K562 (cell line): ENCODE measurements around the gene ASPHD2. TPM values are rescaled to one million over a fixed set of nuclear protein-coding genes. Genes with fewer than 3 reads are reported as not detected.

Experiments used
- ATAC-seq: fragments of 200-7000 bp; cut with Tn5 transposase; 3 replicates; pipeline ENCODE4 v1.9.1; 2020; ENCODE audit warnings: moderate library complexity
- BruUV-seq: library from RNA; stranded (reverse); fragments of 400-500 nt; replicated peaks from 2 replicates; lab custom pipeline; 2021; lab: Mats Ljungman, UMichigan
- CTCF ChIA-PET: fragments of 300-600 bp; formaldehyde crosslinking; extraction: SDS; loops from one replicate; lab custom pipeline; 2021; ENCODE audit warnings: low intra/inter-chr PET ratio; lab: Yijun Ruan, JAX
- POLR2A ChIA-PET: fragments of 300-600, 350-650 bp; sonication (Branson Sonifier 250); formaldehyde crosslinking; extraction: SDS; loops from one replicate; lab custom pipeline; 2021; ENCODE audit warnings: antibody characterized with exemption, inconsistent platforms; lab: Yijun Ruan, JAX
- DNase-seq, 4 experiments: peaks; one replicate each; pipeline versions ENCODE4 v3.0.0 to v3.0.0-alpha.2; 2011 to 2018; ENCODE audit warnings: low spot score in 3 of 4, mixed read lengths in 3 of 4; ENCODE audit errors: extremely low read depth in 1 of 4
- FAIRE-seq: peaks from 2 replicates; lab custom pipeline; 2011; peaks lifted over from hg19 to GRCh38; lab: Jason Lieb, UNC
- H2AFZ ChIP-seq: 2 replicates; pipeline ENCODE4 v1.6.0; 2011; ENCODE audit warnings: low read depth, low read length, control low read depth, inconsistent platforms
- H3K27ac ChIP-seq: fragments of 200-600 bp; 3 replicates; pipeline ENCODE4 v1.8.0; 2011; ENCODE audit warnings: low read depth, mild to moderate bottlenecking, control low read depth, inconsistent platforms, low read length, moderate library complexity, mixed read lengths; ENCODE audit errors: extremely low read depth
- H3K27me3 ChIP-seq, 2 experiments: fragments of 300-600 bp in 1 of 2; 2 replicates in 1 of 2; 3 replicates in 1 of 2; pipeline versions ENCODE4 v1.6.0 to v1.8.0; 2011; ENCODE audit warnings: inconsistent platforms in 2 of 2, low read length in 2 of 2, mild to moderate bottlenecking in 1 of 2, mixed read lengths in 1 of 2, moderate library complexity in 1 of 2; ENCODE audit not compliant: control insufficient read depth in 2 of 2, insufficient read depth in 2 of 2
- H3K36me3 ChIP-seq: fragments of 300-600 bp; 3 replicates; pipeline ENCODE4 v1.8.0; 2011; ENCODE audit warnings: mild to moderate bottlenecking, low read length, inconsistent platforms; ENCODE audit not compliant: control insufficient read depth, insufficient read depth
- H3K4me1 ChIP-seq, 2 experiments: fragments of 200-600 bp in 1 of 2; replicated peaks in 1 of 2; 2 replicates in 1 of 2; 3 replicates in 1 of 2; pipeline versions ENCODE4 v1.5.1 to v1.8.0; 2011; ENCODE audit warnings: inconsistent platforms in 2 of 2, low read length in 2 of 2, mild to moderate bottlenecking in 1 of 2, mixed read lengths in 1 of 2, moderate library complexity in 1 of 2; ENCODE audit not compliant: control insufficient read depth in 2 of 2, insufficient read depth in 2 of 2
- H3K4me2 ChIP-seq: 2 replicates; pipeline ENCODE4 v1.6.1; 2011; ENCODE audit warnings: low read length, control low read depth, inconsistent platforms, mixed read lengths; ENCODE audit not compliant: insufficient read depth
- H3K4me3 ChIP-seq: fragments of 200-600 bp; sonication (generic), shearing (Covaris generic); 2 replicates; pipeline ENCODE4 v1.5.1; 2016; ENCODE audit warnings: control low read depth, inconsistent platforms
- H3K79me2 ChIP-seq: fragments of 200-600 bp; 3 replicates; pipeline ENCODE4 v1.8.0; 2011; ENCODE audit warnings: low read length, inconsistent platforms; ENCODE audit not compliant: control insufficient read depth, insufficient read depth
- H3K9ac ChIP-seq, 2 experiments: 2 replicates each; pipeline versions ENCODE4 v1.6.0 to v1.6.1; 2011; ENCODE audit warnings: low read depth in 2 of 2, low read length in 2 of 2, control low read depth in 1 of 2, inconsistent platforms in 1 of 2, mild to moderate bottlenecking in 1 of 2, mixed read lengths in 1 of 2; ENCODE audit not compliant: insufficient read depth in 1 of 2
- H3K9me1 ChIP-seq: one replicate; pipeline ENCODE4 v1.6.0; 2011; ENCODE audit warnings: inconsistent platforms, mild to moderate bottlenecking, low read length, moderate library complexity; ENCODE audit not compliant: control insufficient read depth, insufficient read depth
- H3K9me3 ChIP-seq: replicated peaks from 2 replicates; pipeline ENCODE4 v1.5.1; 2011; ENCODE audit warnings: low read depth, low read length, inconsistent platforms; ENCODE audit not compliant: control insufficient read depth, insufficient read depth
- H4K20me1 ChIP-seq: replicated peaks from 2 replicates; pipeline ENCODE4 v1.6.1; 2011; ENCODE audit warnings: low read length, inconsistent platforms, mixed read lengths; ENCODE audit not compliant: control insufficient read depth, insufficient read depth
- DACH1 ChIP-seq: fragments of 450-650 bp; IDR thresholded peaks from 2 replicates; pipeline ENCODE4 v1.6.1; 2018; ENCODE audit not compliant: partially characterized antibody
- RBM25 ChIP-seq: fragments of 200-400 bp; formaldehyde crosslinking; IDR thresholded peaks from 2 replicates; pipeline ENCODE4 v1.6.1; 2018; ENCODE audit warnings: low read length, low read depth, moderate library complexity; ENCODE audit not compliant: severe bottlenecking
- ZNF586 ChIP-seq: fragments of 450-650 bp; formaldehyde crosslinking; conservative IDR thresholded peaks from 2 replicates; pipeline ENCODE4 v1.4.0; 2020; ENCODE audit warnings: mild to moderate bottlenecking, moderate library complexity
- WGBS: fragments of 100-300 bp; shearing (Covaris generic); methylation state at CpG from one replicate; pipeline ENCODE4 v1.1.6; 2016; ENCODE audit warnings: low coverage, mixed read lengths; ENCODE audit not compliant: insufficient coverage; ENCODE audit errors: missing lambda C conversion rate; 5-methylcytosine and 5-hydroxymethylcytosine counted together
- in situ Hi-C: fragments of 300-500 bp; cut with MboI; formaldehyde crosslinking; loops from 4 replicates; pipeline ENCODE4 v1.15.0; 2018; ENCODE audit warnings: inconsistent platforms, mixed read lengths
- intact Hi-C: fragments of 100-400 bp; cut with micrococcal nuclease; formaldehyde crosslinking; loops from 2 replicates; pipeline ENCODE4 v1.14.2; 2022
- polyA plus RNA-seq, 8 experiments: library from polyadenylated mRNA; depleted of rRNA in 4 of 8; stranded (reverse) in 5 of 8; unstranded in 3 of 8; fragments of >200 nt; fragmentation: Nextera tagmentation in 2 of 8; fragmentation: Illumina TruSeq in 1 of 8; extraction: Ambion mirVana in 2 of 8; extraction: Trizol in 1 of 8; gene quantifications; 2 replicates each; pipeline versions ENCODE4 v1.2.1 to v1.2.3, GENCODE V29; 2011 to 2014; ENCODE audit warnings: inconsistent platforms in 1 of 8, missing spikeins in 1 of 8
- total RNA-seq, 7 experiments: library from RNA; depleted of rRNA in 6 of 7; stranded (reverse); fragments of >200 nt in 6 of 7; fragmentation: Illumina TruSeq in 2 of 7; extraction: Trizol in 2 of 7; gene quantifications; 2 replicates each; pipeline versions ENCODE4 v1.2.1 to v1.2.3, GENCODE V29; 2011 to 2021; ENCODE audit warnings: low replicate concordance in 1 of 7
- TF ChIP-seq, protein P1 (sequence below): sonication (generic); formaldehyde crosslinking; IDR thresholded peaks from 2 replicates; pipeline ENCODE4 v1.8.0; 2022; ENCODE audit warnings: mild to moderate bottlenecking, missing genetic modification reagents

The ASPHD2 gene
- total and polyA plus RNA-seq, 9 of the 15 experiments (the other 6 are each of a cell fraction or from before 2014, with no cell fraction given) = 0.18 to 0.64 (median 0.36) TPM

DNA sequence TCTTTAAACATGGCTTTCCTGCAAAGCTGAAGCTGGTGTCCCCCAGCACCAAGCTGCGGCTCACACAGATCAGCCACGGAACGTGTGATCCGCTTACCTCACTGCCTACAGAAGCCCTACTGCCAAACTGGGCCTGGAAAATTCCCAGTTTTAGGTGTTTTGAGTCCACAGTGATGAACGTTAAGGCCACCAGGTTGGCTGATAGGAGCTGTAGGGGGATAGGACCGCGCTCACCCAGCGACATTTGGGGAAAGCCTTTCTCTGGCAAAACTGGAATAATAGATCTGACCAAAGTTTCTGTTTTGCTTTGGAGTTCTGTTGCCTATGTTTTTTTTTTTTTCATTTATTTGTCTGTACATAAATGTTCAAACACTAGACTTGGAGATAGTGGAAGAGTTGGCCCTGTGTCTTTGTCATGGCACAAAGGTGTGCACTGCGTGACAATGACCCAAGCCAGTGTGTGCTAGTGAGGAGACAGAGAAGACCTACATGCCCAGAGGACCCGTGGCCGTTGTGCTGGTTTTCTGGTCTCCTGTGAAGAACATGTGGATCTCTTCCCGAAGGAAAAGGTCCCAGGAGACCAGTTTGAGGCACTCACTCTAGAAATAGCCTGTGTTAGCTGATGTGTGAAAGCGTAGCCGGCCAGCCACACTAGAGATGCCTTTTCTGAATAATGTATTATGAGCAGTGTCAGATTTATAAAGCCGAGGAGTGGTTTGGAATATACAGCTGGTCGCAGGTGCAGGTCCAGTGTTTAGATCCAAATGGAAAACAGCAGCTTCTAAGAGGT is 15.0 kb downstream of the ASPHD2 start:
- FAIRE-seq = no peak
- BruUV-seq = no TSS peak
- POLR2A ChIA-PET = interaction anchor here (0.5 to 1.1 kb wide), 3 partner anchors 21 to 300 kb away, joined by 3 to 7 read pairs (median 3); no protein-coding TSS in a partner anchor

More for the DNA sequence above, 15.0 kb downstream of the ASPHD2 start:
- H3K27me3 ChIP-seq = no peaks in the 10 kb centered on the region
- no peaks in the 10 kb centered on the region for H3K79me2 ChIP-seq
- 50% methylated on average over 16 of the region's 16 CpGs for WGBS
- no peak overlapping the region for H3K4me3 ChIP-seq
- H3K9ac ChIP-seq = no peak overlapping the region
- intact Hi-C loops (no loop called here), in situ Hi-C loops (no loop called here)
- no peaks in the 10 kb centered on the region for H3K9me1 ChIP-seq
- H3K27ac ChIP-seq = no peak overlapping the region
- DNase-seq = no peak
- no peak overlapping the region for H3K4me2 ChIP-seq
- no peak for TF ChIP-seq RBM25
- no peak for TF ChIP-seq DACH1
- TF ChIP-seq ZNF586 (CRISPR knock-in tag) = no peak
- TF ChIP-seq, protein P1, sequence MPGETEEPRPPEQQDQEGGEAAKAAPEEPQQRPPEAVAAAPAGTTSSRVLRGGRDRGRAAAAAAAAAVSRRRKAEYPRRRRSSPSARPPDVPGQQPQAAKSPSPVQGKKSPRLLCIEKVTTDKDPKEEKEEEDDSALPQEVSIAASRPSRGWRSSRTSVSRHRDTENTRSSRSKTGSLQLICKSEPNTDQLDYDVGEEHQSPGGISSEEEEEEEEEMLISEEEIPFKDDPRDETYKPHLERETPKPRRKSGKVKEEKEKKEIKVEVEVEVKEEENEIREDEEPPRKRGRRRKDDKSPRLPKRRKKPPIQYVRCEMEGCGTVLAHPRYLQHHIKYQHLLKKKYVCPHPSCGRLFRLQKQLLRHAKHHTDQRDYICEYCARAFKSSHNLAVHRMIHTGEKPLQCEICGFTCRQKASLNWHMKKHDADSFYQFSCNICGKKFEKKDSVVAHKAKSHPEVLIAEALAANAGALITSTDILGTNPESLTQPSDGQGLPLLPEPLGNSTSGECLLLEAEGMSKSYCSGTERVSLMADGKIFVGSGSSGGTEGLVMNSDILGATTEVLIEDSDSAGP = no peak
- no peaks in the 10 kb centered on the region for H4K20me1 ChIP-seq
- CTCF ChIA-PET = no interaction called here
- no peak for ATAC-seq
- H3K9me3 ChIP-seq = no peaks in the 10 kb centered on the region
- H3K4me1 ChIP-seq = peaks cover 0 to 3% of the 10 kb centered on the region in 2 experiments; a peak in 3 of 5 replicates
- H3K36me3 ChIP-seq = no peaks in the 10 kb centered on the region
- H2AFZ ChIP-seq = no peak overlapping the region
